Measurements from ENCODE around the gene TIRAP. TPM values are rescaled to one million over a fixed set of nuclear protein-coding genes. Genes with fewer than 3 reads are reported as not detected.

TIRAP gene
- total and polyA plus RNA-seq, 3 donors from 2014 or later = 3.6 to 5.9 (median 5.7) TPM

DNA sequence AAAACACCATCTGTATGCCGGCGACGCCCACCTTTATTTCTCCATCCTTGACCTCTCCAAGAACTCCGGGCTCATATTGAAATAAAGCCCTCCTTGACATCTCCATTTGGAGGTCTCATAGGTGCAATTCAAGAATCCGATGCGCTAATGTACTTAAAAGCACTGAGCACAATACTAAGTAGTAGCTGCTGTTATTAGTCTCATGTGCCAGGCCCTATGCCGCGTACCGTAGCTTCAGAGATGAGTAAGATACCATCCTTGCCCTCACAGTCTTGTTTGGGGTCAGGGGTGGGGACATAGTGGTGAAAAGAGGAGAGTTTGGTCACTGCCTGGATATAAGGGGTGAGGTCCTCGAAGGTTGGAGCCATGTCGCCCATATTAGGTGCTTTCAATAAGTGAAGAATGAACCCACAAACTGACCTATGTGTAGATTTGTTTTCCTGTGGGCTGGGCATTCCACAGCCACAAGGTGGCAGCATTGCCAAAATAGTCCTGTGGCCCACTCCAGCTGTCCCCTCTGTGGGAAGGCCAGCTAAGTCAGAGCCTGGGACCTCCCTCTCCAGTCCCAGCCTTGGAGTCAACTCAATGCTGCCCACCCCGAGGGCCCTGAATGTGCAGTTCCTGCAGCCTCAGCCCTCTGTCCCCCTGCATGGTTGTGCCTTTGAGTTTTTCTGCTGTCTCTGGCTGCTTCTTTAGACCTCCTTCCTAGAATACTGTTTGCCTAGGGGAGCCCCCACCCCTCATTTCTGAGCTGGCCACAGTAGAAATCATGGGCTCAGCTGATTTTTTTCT, 27.5 kb downstream of the TIRAP start:
- Histone ChIP-seq H3K36me3 (ENCODE audit: low read depth, missing control alignments) (no peaks in the 10 kb centered on the region), H3K9me3 (no peaks in the 10 kb centered on the region), H3K27ac (peak overlapping the region in 1 of 2 donors; percentile 11), H3K27me3 (no peaks in the 10 kb centered on the region), H3K4me3 (no peak overlapping the region), H3K4me1 (peaks cover 10% of the 10 kb centered on the region)
- DNase-seq = peak; percentile 90
- intact Hi-C loops (cut with DNase I; ENCODE audit: low total_unique reads) = loop anchor here (10.0 kb wide), 1 partner anchor 124 kb away; no protein-coding TSS in a partner anchor
- 53 to 60% methylated on average over 12 of the region's 12 CpGs for WGBS, 2 donors
- TF ChIP-seq POLR2A (IDR thresholded peaks at IDR 0.05) = no peak
- TF ChIP-seq, protein P1, sequence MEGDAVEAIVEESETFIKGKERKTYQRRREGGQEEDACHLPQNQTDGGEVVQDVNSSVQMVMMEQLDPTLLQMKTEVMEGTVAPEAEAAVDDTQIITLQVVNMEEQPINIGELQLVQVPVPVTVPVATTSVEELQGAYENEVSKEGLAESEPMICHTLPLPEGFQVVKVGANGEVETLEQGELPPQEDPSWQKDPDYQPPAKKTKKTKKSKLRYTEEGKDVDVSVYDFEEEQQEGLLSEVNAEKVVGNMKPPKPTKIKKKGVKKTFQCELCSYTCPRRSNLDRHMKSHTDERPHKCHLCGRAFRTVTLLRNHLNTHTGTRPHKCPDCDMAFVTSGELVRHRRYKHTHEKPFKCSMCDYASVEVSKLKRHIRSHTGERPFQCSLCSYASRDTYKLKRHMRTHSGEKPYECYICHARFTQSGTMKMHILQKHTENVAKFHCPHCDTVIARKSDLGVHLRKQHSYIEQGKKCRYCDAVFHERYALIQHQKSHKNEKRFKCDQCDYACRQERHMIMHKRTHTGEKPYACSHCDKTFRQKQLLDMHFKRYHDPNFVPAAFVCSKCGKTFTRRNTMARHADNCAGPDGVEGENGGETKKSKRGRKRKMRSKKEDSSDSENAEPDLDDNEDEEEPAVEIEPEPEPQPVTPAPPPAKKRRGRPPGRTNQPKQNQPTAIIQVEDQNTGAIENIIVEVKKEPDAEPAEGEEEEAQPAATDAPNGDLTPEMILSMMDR (IDR thresholded peaks at IDR 0.05) = peak; percentile 85 to 88 (median 86)

DNA sequence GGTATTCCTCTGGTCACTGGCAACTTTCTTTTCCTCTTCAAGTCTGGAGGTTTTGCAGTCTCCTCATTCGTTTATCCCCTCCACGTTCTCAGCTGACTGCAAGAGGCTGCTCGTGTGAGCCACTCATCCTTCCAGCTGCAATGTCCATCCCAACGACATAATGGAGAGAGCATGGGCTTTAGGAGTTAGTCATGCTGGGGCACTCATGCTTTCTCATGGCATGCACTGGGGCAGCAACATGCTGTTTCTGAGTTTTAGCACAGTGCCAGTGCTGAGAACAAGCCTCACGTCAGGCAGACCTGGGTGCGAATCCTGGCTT, 28.1 kb downstream of the TIRAP start:
- no peaks in the 10 kb centered on the region for H3K36me3 ChIP-seq (ENCODE audit: low read depth, missing control alignments)
- H3K27me3 ChIP-seq = no peaks in the 10 kb centered on the region
- H3K4me3 ChIP-seq = no peak overlapping the region
- H3K27ac ChIP-seq = peak overlapping the region in 1 of 2 donors; percentile 11
- intact Hi-C loops (cut with DNase I; ENCODE audit: low total_unique reads) = loop anchor here (10.0 kb wide), 1 partner anchor 124 kb away; no protein-coding TSS in a partner anchor
- WGBS, 2 donors = 55 to 72% methylated on average over 6 of the region's 6 CpGs
- TF ChIP-seq POLR2A (IDR thresholded peaks at IDR 0.05) = no peak
- TF ChIP-seq, protein P1 (IDR thresholded peaks at IDR 0.05) = no peak
- peaks cover 10% of the 10 kb centered on the region for H3K4me1 ChIP-seq
- DNase-seq = no peak
- no peaks in the 10 kb centered on the region for H3K9me3 ChIP-seq

DNA sequence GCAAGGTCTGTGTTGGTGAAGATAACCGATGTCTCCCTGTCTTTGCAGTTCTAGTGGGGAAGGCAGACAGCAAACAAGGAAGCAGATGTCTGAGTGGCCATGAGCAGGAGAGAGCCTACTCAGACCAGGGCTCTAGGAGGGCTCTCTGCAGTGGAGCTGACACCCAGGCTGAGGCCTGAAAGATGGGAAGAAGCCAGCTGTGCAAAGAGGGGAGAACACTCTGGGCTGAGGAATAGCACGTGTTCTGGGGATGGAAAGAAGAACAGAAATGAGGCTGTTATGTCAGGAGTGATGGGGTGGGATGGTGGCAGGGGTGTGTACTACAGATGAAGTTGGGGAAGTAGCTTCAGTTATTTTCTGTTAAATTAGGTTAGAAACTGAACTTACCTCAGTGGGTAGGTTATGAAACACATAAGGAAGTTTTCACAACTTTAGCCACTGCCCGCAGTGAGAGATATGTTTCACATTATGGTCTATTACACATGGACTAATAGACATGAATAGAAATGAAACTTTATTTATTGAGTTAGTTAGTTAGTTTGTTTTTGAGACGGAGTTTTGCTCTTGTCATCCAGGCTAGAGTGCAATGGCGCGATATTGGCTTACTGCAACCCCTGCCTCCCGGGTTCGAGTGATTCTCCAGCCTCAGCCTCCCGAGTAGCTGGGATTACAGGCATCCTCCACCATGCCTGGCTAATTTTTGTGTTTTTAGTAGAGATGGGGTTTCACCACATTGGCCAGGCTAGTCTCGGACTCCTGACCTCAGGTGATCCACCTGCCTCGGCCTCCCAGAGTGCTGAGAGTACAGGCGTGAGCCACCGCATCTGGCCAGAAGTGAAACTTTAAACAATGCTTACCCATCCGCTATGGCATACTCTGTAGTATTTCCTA, 28.8 kb downstream of the TIRAP start:
- TF ChIP-seq, protein P1 (IDR thresholded peaks at IDR 0.05) = no peak
- no peak for TF ChIP-seq POLR2A (IDR thresholded peaks at IDR 0.05)
- intact Hi-C loops (cut with DNase I; ENCODE audit: low total_unique reads) = loop anchor here (10.0 kb wide), 1 partner anchor 123 kb away; no protein-coding TSS in a partner anchor
- no peaks in the 10 kb centered on the region for H3K36me3 ChIP-seq (ENCODE audit: low read depth, missing control alignments)
- no peaks in the 10 kb centered on the region for H3K27me3 ChIP-seq
- DNase-seq = no peak
- no peak overlapping the region for H3K27ac ChIP-seq
- H3K4me1 ChIP-seq = peaks cover 10% of the 10 kb centered on the region
- 86% methylated on average over 14 of the region's 14 CpGs for WGBS, 2 donors
- no peak overlapping the region for H3K4me3 ChIP-seq
- H3K9me3 ChIP-seq = no peaks in the 10 kb centered on the region

DNA sequence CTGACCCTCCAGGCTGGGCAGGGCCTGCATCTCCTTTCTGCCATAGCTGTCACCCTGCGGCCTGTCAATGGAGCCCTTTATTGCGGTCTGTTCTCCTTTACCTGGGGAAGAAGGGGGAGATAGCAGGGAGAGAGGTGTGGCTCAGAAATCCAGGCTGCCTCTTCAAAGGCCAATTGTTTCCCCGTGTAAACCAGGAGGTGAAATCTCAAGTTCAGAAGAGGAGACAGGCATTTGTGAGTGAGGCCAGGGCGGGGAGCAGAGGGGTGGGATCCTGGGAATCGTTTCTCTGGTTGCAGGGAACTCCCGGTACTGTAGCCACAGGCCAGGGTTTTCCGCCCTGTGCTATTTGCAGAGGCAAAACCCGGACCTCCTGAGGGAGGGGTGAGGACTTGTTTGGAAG, 30.1 kb downstream of the TIRAP start:
- Histone ChIP-seq H3K36me3 (ENCODE audit: low read depth, missing control alignments) (no peaks in the 10 kb centered on the region), H3K27me3 (no peaks in the 10 kb centered on the region), H3K4me3 (no peak overlapping the region), H3K9me3 (no peaks in the 10 kb centered on the region), H3K27ac (no peak overlapping the region), H3K4me1 (peaks cover 17% of the 10 kb centered on the region)
- DNase-seq = no peak
- TF ChIP-seq, protein P1 (IDR thresholded peaks at IDR 0.05) = no peak
- no peak for TF ChIP-seq POLR2A (IDR thresholded peaks at IDR 0.05)
- 69 to 77% methylated on average over 8 of the region's 8 CpGs for WGBS, 2 donors
- intact Hi-C loops (cut with DNase I; ENCODE audit: low total_unique reads) = loop anchor here (10.0 kb wide), 1 partner anchor 122 kb away; no protein-coding TSS in a partner anchor

Data from testis (tissue), 3 donors.